ENCODE results near the gene TKT.

GRCh38 chr3:53185761-53186465 is 69.9 kb downstream of the TKT start:
- no peak for TF ChIP-seq POLR2AphosphoS5 (IDR thresholded peaks at IDR 0.05)
- TF ChIP-seq CTCF (IDR thresholded peaks at IDR 0.05) = no peak
- TF ChIP-seq EP300 (IDR thresholded peaks at IDR 0.05) = no peak

Data from upper lobe of left lung (tissue), 4 donors.